Stimulated activated CD8-positive, alpha-beta memory T cell treated with anti-CD3 and anti-CD28 coated beads, Interleukin-12 subunit alpha, Interleukin-12 subunit beta, amount 100 ng/mL, for 24 hours (primary cell): ENCODE results near the gene GAMT.

Source experiments
- DNase-seq: peaks from one replicate; pipeline ENCODE4 v3.0.0-alpha.2; 2020; ENCODE audit errors: extremely low read depth

The GAMT gene

GRCh38 chr19:1365319-1366269 is 35.7 kb downstream of the GAMT start:
- DNase-seq = no peak

DNA sequence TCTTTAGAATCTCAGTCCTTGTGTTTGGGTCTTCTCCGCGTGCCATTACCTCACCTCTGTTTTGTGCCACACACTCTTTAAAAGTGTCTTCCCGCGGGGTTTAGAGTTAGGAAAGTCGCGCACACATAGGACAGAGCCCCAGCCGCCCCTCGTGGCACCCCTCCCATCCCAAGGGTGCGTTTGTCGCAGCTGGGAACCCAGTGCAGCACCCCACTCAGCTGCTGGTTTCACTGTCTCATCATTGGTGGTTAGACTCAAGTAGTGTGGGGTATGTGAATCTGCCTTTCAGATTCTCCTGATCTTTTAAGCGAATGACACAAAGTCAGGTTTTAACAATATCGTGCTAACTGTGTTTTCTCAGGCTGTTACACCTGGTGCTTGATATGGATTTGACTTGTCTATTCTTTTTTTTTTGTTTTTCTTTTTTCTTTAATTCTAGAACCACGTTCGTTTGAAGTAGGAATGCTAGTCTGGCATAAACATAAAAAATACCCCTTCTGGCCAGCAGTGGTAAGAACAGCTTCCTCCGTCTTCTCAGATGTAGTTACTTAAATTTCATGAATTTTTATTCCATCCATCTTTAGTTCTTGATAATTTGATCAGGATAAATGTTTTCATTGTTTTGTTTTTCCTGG is 37.2 kb downstream of the GAMT start:
- DNase-seq = no peak

DNA sequence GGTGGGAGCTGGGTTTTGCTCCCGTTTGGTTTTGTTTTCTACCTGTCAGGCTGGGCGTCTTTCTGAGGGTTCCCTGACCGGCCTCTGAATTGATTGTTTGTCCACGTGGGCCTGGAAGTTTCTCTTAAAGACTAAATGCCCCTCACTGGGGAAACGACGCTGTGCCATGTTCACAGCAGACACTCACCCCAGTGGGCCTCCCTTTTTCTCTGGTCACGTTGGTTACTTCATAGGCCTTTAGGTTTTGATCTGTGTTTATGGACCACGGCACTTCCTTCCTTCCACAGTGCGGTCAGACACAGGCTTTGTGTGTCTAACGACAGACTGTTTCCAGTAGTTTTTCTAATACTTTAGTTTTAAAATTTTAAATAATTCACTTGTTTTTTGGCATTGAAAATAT is 37.7 kb downstream of the GAMT start:
- no peak for DNase-seq

- DNase-seq = no peak
Observed at GRCh38 chr19:1362387-1363257, 38.7 kb downstream of the GAMT start.

DNA sequence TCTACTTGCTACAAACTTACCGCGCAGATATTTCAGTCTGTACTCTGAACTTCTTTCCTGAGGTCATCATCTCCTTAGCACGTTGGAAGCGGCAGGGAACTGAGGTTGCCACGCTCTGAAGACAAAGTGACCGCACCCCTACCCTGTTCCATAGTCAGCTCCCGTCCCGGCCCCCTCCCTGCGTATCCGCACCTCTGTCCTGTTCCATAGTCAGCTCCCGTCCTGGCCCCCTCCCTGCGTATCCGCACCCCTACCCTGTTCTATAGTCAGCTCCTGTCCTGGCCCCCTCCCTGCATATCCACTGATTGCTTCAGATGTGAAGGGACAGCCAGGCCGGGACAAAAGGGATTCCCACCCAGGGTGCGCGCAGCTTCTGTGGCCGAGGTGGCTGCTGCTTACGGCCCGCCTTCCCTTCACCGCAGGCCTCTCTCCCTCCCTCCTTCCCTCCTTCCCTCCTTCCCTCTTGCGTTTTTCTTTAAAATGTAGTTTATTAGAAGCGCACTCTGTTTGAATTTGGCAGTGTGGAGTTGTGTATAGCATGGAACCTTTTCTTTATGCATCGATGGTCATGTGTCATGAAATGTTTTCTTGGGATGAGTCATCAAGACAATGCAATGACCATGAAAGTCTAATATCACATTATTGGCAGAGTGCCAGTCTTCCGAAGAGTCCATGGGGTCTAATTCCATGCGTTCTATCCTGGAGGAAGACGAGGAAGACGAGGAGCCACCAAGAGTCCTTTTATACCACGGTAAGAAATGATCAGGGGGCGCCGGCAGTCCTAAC is 39.5 kb downstream of the GAMT start:
- no peak for DNase-seq

- no peak for DNase-seq
Observed at GRCh38 chr19:1360818-1361461, 40.4 kb downstream of the GAMT start.

- DNase-seq = no peak
Observed at GRCh38 chr19:1360126-1360817, 41.1 kb downstream of the GAMT start.

- no peak for DNase-seq
Observed at GRCh38 chr19:1357531-1358109, 43.7 kb downstream of the GAMT start.

GRCh38 chr19:1356508-1356865 is 44.9 kb downstream of the GAMT start:
- no peak for DNase-seq

DNA sequence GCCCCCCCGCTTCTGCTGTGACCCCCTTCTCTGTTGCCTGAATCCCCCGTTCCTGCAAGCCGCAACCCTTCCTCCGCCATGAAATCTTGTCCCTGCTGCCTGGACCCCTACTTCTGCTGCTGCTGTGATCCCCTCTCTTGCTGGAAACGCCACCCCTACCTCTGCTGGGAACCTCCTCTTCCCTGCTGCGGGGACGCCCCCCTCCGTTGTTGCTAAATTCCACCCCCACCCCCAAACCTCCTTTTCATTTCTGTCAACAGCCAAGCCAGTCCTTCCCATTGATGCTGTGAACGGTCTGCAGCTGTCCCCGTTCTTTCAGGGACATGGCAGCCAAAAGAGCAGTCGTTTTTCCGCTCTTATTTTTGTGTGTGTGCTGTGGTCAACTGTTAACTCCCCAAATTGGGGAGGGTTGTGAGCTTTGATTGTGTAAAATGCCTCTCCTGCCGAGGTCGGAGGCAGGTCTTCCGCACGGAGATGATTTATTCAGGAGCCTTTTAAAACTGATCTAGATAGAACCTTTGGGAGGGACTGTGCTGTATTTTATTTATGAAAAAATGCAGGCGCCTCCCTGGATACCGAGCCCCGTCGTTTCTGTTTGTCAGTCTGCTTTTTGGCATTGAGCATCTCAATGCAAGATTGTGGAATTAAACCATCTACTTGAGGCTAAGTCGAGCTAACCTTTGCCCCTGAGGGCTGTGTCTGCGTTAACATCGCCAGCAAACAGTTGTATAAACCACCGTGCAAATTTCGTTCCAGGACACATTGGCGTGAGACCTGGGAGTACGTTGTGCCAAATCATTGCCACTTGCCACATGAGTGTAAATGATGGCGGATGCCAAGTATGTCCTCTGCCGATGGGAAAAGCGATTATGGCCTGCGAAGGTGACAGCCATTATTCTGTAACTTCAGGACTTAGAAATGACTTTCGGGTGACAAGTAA is 45.5 kb downstream of the GAMT start:
- no peak for DNase-seq

GRCh38 chr19:1354970-1355567 is 46.3 kb downstream of the GAMT start:
- DNase-seq = no peak

DNA sequence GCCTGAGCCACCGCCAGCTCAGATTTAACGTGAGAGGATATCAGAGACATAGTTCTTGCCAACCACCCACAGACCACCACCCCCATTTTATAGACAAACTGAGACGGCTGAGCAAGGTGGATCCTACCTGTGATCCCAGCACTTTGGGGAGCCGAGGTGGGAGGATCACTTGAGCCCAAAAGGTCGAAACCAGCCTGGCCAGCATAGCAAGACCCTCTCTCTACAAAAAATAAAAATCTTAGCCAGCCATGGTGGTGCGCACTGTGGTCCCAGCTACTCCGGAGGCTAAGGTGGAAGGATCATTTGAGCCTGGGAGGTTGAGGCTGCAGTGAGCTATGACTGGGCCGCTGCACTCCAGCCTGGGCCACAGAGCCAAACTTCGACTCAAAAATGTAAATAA is 48.2 kb downstream of the GAMT start:
- DNase-seq = no peak

- no peak for DNase-seq
Observed at GRCh38 chr19:1351381-1351851, 49.9 kb downstream of the GAMT start.

- DNase-seq = no peak
Observed at GRCh38 chr19:1350867-1351266, 50.5 kb downstream of the GAMT start.

- DNase-seq = no peak
Observed at GRCh38 chr19:1349211-1349610, 52.1 kb downstream of the GAMT start.
